ENCODE results near the gene JTB. TPM values are rescaled to one million over a fixed set of nuclear protein-coding genes. Genes with fewer than 3 reads are reported as not detected.

Gene JTB
- total RNA-seq, 1 donor from 2014 or later = 194 TPM

- DNase-seq (ENCODE audit: extremely low spot score in 2 of 2) = no peak
- Histone ChIP-seq H3K27me3 (no peaks in the 10 kb centered on the region), H3K27ac (peak overlapping the region; percentile 96), H3K4me3 (peak overlapping the region; percentile 59 to 81), H3K9me3 (no peaks in the 10 kb centered on the region), H3K4me1 (peaks cover 66% of the 10 kb centered on the region), H3K36me3 (peaks cover 0 to 9% of the 10 kb centered on the region in 2 donors)
- TF ChIP-seq POLR2AphosphoS5 (IDR thresholded peaks at IDR 0.05; ENCODE audit: insufficient read depth in 1 of 2, low read depth in 1 of 2) (no peak), CTCF (IDR thresholded peaks at IDR 0.05) (no peak), POLR2A (IDR thresholded peaks at IDR 0.05) (no peak)
- intact Hi-C loops (cut with DNase I) = no loop called here
These were observed 13.6 kb downstream of the JTB start for GRCh38 chr1:153963850-153964331.

- peaks cover 62% of the 10 kb centered on the region for H3K4me1 ChIP-seq
- H3K27me3 ChIP-seq = no peaks in the 10 kb centered on the region
- peak in 1 of 2 donors; percentile 99 for DNase-seq (ENCODE audit: extremely low spot score in 2 of 2)
- peak within 1 kb of the TSS; percentile 59 to 81 for H3K4me3 ChIP-seq
- peaks cover 0 to 9% of the 10 kb centered on the region in 2 donors for H3K36me3 ChIP-seq
- H3K27ac ChIP-seq = peak within 1 kb of the TSS; percentile 96
- TF ChIP-seq POLR2A (IDR thresholded peaks at IDR 0.05) (peak in 1 of 2 donors; percentile 79), CTCF (IDR thresholded peaks at IDR 0.05) (peak in 1 of 3 experiments; percentile 22), POLR2AphosphoS5 (IDR thresholded peaks at IDR 0.05; ENCODE audit: insufficient read depth in 1 of 2, low read depth in 1 of 2) (peak; percentile 90 to 95)
- H3K9me3 ChIP-seq = no peaks in the 10 kb centered on the region
- intact Hi-C loops (cut with DNase I) = no loop called here
These were observed 14.2 kb downstream of the JTB start, which contains the start of gene SLC39A1 for GRCh38 chr1:153963030-153963849. TSS of gene SLC39A1 (minus strand) at chr1:153963537. CDS start at chr1:153962715, 822 bp downstream.

- peak overlapping the region; percentile 59 to 81 for H3K4me3 ChIP-seq
- no peaks in the 10 kb centered on the region for H3K27me3 ChIP-seq
- intact Hi-C loops (cut with DNase I) = no loop called here
- no peak for DNase-seq (ENCODE audit: extremely low spot score in 2 of 2)
- H3K27ac ChIP-seq = peak overlapping the region; percentile 96
- TF ChIP-seq POLR2AphosphoS5 (IDR thresholded peaks at IDR 0.05; ENCODE audit: insufficient read depth in 1 of 2, low read depth in 1 of 2) = no peak
- TF ChIP-seq POLR2A (IDR thresholded peaks at IDR 0.05) = no peak
- no peak for TF ChIP-seq CTCF (IDR thresholded peaks at IDR 0.05)
- H3K4me1 ChIP-seq = peaks cover 64% of the 10 kb centered on the region
- peaks cover 0 to 9% of the 10 kb centered on the region in 2 donors for H3K36me3 ChIP-seq
- no peaks in the 10 kb centered on the region for H3K9me3 ChIP-seq
These were observed 15.1 kb downstream of the JTB start for GRCh38 chr1:153962088-153963029.

GRCh38 chr1:153961421-153961820 lies 16.1 kb downstream of the JTB start:
- Histone ChIP-seq H3K9me3 (no peaks in the 10 kb centered on the region), H3K27ac (peak overlapping the region; percentile 96), H3K27me3 (no peaks in the 10 kb centered on the region), H3K4me3 (no peak overlapping the region), H3K4me1 (peaks cover 67% of the 10 kb centered on the region), H3K36me3 (peaks cover 0 to 9% of the 10 kb centered on the region in 2 donors)
- no peak for DNase-seq (ENCODE audit: extremely low spot score in 2 of 2)
- intact Hi-C loops (cut with DNase I) = no loop called here
- TF ChIP-seq POLR2A (IDR thresholded peaks at IDR 0.05) (no peak), CTCF (IDR thresholded peaks at IDR 0.05) (no peak), POLR2AphosphoS5 (IDR thresholded peaks at IDR 0.05; ENCODE audit: insufficient read depth in 1 of 2, low read depth in 1 of 2) (no peak)
